Neuronal stem cell (in vitro differentiated cells): Measurements from ENCODE around the gene GRIK3.

ENCODE experiments used
- DNase-seq: peaks from one replicate; pipeline ENCODE4 v3.0.0-alpha.2; 2013; ENCODE audit warnings: low spot score
- H2AFZ ChIP-seq: one replicate; pipeline ENCODE4 v1.6.1; 2013; ENCODE audit warnings: mild to moderate bottlenecking, low read length, inconsistent platforms
- H2AK5ac ChIP-seq: 2 replicates; pipeline ENCODE4 v1.6.1; 2013; ENCODE audit warnings: low read depth, mild to moderate bottlenecking, inconsistent platforms, low read length, moderate library complexity, mixed read lengths
- H2BK120ac ChIP-seq: 2 replicates; pipeline ENCODE4 v1.6.1; 2013; ENCODE audit warnings: low read depth, mild to moderate bottlenecking, inconsistent platforms, low read length, moderate library complexity, mixed read lengths
- H2BK12ac ChIP-seq: one replicate; pipeline ENCODE4 v1.6.1; 2013; ENCODE audit warnings: low read length, inconsistent platforms
- H2BK15ac ChIP-seq: 2 replicates; pipeline ENCODE4 v1.6.1; 2013; ENCODE audit warnings: mild to moderate bottlenecking, low read length, inconsistent platforms, mixed read lengths
- H2BK5ac ChIP-seq: one replicate; pipeline ENCODE4 v1.6.1; 2013; ENCODE audit warnings: inconsistent platforms, mild to moderate bottlenecking, low read length, moderate library complexity
- H3K14ac ChIP-seq: one replicate; pipeline ENCODE4 v1.6.1; 2013; ENCODE audit warnings: low read length, inconsistent platforms
- H3K18ac ChIP-seq: 2 replicates; pipeline ENCODE4 v1.6.1; 2013; ENCODE audit warnings: low read length, inconsistent platforms
- H3K23ac ChIP-seq: 2 replicates; pipeline ENCODE4 v1.6.1; 2013; ENCODE audit warnings: low read depth, mild to moderate bottlenecking, mixed read lengths, low read length, inconsistent platforms; ENCODE audit not compliant: poor library complexity
- H3K27ac ChIP-seq: replicated peaks from 3 replicates; pipeline ENCODE4 v1.5.1; 2013; ENCODE audit warnings: low read length, inconsistent platforms
- H3K27me3 ChIP-seq, 3 experiments: 2 replicates each; pipeline ENCODE4 v1.6.1; 2013; ENCODE audit warnings: low read length in 3 of 3, mild to moderate bottlenecking in 2 of 3, inconsistent platforms in 1 of 3, low read depth in 1 of 3, mixed read lengths in 1 of 3, moderate library complexity in 1 of 3; ENCODE audit not compliant: control insufficient read depth in 3 of 3, insufficient read depth in 3 of 3
- H3K36me3 ChIP-seq, 2 donors: replicated peaks in 1 of 2; 2 replicates each; pipeline ENCODE4 v1.6.1; 2013; ENCODE audit warnings: low read length in 2 of 2; ENCODE audit not compliant: control insufficient read depth in 2 of 2, insufficient read depth in 2 of 2
- H3K4ac ChIP-seq: 2 replicates; pipeline ENCODE4 v1.6.1; 2013; ENCODE audit warnings: inconsistent platforms, mild to moderate bottlenecking, low read length, moderate library complexity
- H3K4me1 ChIP-seq, 2 donors: 1 replicate in 1 of 2; 2 replicates in 1 of 2; pipeline ENCODE4 v1.6.1; 2013; ENCODE audit warnings: low read length in 2 of 2, low read depth in 1 of 2; ENCODE audit not compliant: control insufficient read depth in 2 of 2, insufficient read depth in 1 of 2
- H3K4me2 ChIP-seq: one replicate; pipeline ENCODE4 v1.6.1; 2013; ENCODE audit warnings: mild to moderate bottlenecking, low read length, inconsistent platforms; ENCODE audit not compliant: insufficient read depth, poor library complexity, severe bottlenecking
- H3K4me3 ChIP-seq, 2 donors: 2 replicates each; pipeline ENCODE4 v1.5.1; 2013; ENCODE audit warnings: low read length in 2 of 2, mild to moderate bottlenecking in 2 of 2, inconsistent platforms in 1 of 2, moderate library complexity in 1 of 2
- H3K79me1 ChIP-seq: one replicate; pipeline ENCODE4 v1.6.1; 2013; ENCODE audit warnings: low read depth, mild to moderate bottlenecking, inconsistent platforms, low read length, moderate library complexity
- H3K9ac ChIP-seq: one replicate; pipeline ENCODE4 v1.6.1; 2013; ENCODE audit warnings: mild to moderate bottlenecking, low read depth, low read length, inconsistent platforms; ENCODE audit not compliant: poor library complexity
- H3K9me3 ChIP-seq, 2 donors: replicated peaks in 1 of 2; 2 replicates each; pipeline versions ENCODE3 to v1.6.1; 2013; ENCODE audit warnings: low read length in 2 of 2, mild to moderate bottlenecking in 2 of 2, inconsistent platforms in 1 of 2, low read depth in 1 of 2, mixed read lengths in 1 of 2, moderate library complexity in 1 of 2; ENCODE audit not compliant: control insufficient read depth in 2 of 2, insufficient read depth in 1 of 2
- H4K8ac ChIP-seq: one replicate; pipeline ENCODE4 v1.6.1; 2013; ENCODE audit warnings: low read depth, mild to moderate bottlenecking, inconsistent platforms, low read length, moderate library complexity
- H4K91ac ChIP-seq: one replicate; pipeline ENCODE4 v1.6.1; 2013; ENCODE audit warnings: low read length, low read depth, mild to moderate bottlenecking, inconsistent platforms; ENCODE audit not compliant: poor library complexity
- WGBS, 2 donors: extraction: QIAGEN DNeasy Blood & Tissue Kit; methylation state at CpG; one replicate each; pipeline ENCODE4 v1.1.7; 2013; ENCODE audit warnings: missing lambda C conversion rate in 2 of 2, mixed read lengths in 1 of 2; ENCODE audit not compliant: insufficient read length in 2 of 2, insufficient replicate concordance in 1 of 2; ENCODE audit errors: extremely low coverage in 2 of 2; 5-methylcytosine and 5-hydroxymethylcytosine counted together

Gene GRIK3

GRCh38 chr1:36984675-36985074 lies 49.6 kb downstream of the GRIK3 start:
- no peak overlapping the region for H3K23ac ChIP-seq
- no peak overlapping the region for H2BK5ac ChIP-seq
- H3K9ac ChIP-seq, result no peak overlapping the region
- peaks cover 0 to 34% of the 10 kb centered on the region in 2 donors for H3K4me1 ChIP-seq
- H3K18ac ChIP-seq, result peak overlapping the region; percentile 15
- H2BK15ac ChIP-seq, result peak overlapping the region; percentile 79
- H2BK120ac ChIP-seq, result no peak overlapping the region
- no peak overlapping the region for H2AFZ ChIP-seq
- WGBS, 2 donors, result no CpG with 5 or more reads among the region's 9 CpGs
- no peak overlapping the region for H4K91ac ChIP-seq
- H3K27ac ChIP-seq, result no peak overlapping the region
- DNase-seq, result no peak
- H2AK5ac ChIP-seq, result peak overlapping the region; percentile 8
- H3K14ac ChIP-seq, result no peak overlapping the region
- no peak overlapping the region for H4K8ac ChIP-seq
- peak overlapping the region; percentile 2 for H2BK12ac ChIP-seq
- no peak overlapping the region for H3K4me3 ChIP-seq
- no peaks in the 10 kb centered on the region for H3K36me3 ChIP-seq
- H3K79me1 ChIP-seq, result no peaks in the 10 kb centered on the region
- peak overlapping the region; percentile 17 for H3K4ac ChIP-seq
- H3K9me3 ChIP-seq, result no peaks in the 10 kb centered on the region
- no peak overlapping the region for H3K4me2 ChIP-seq
- H3K27me3 ChIP-seq, result peaks cover 0 to 13% (median 2%) of the 10 kb centered on the region in 3 experiments

- Histone ChIP-seq H3K18ac (peak overlapping the region; percentile 21), H4K91ac (peak overlapping the region; percentile 75), H2AK5ac (no peak overlapping the region), H3K23ac (no peak overlapping the region), H2AFZ (no peak overlapping the region), H2BK5ac (no peak overlapping the region), H2BK12ac (peak overlapping the region; percentile 59), H3K4me2 (no peak overlapping the region), H2BK120ac (no peak overlapping the region), H4K8ac (peak overlapping the region; percentile 57), H3K36me3 (no peaks in the 10 kb centered on the region), H3K27me3 (peaks cover 0 to 6% (median 2%) of the 10 kb centered on the region in 3 experiments), H3K9me3 (no peaks in the 10 kb centered on the region), H3K9ac (peak overlapping the region; percentile 45), H3K4me3 (no peak overlapping the region), H3K4ac (peak overlapping the region; percentile 28), H3K27ac (no peak overlapping the region), H2BK15ac (peak overlapping the region; percentile 16), H3K79me1 (no peaks in the 10 kb centered on the region), H3K14ac (peak overlapping the region; percentile 23), H3K4me1 (peaks cover 0 to 28% of the 10 kb centered on the region in 2 donors)
- no peak for DNase-seq
- WGBS, 2 donors, result no CpG with 5 or more reads among the region's 6 CpGs
Measured at GRCh38 chr1:36984026-36984425, 50.3 kb downstream of the GRIK3 start.

- peak overlapping the region; percentile 51 for H2BK12ac ChIP-seq
- H2BK120ac ChIP-seq, result no peak overlapping the region
- H4K8ac ChIP-seq, result no peak overlapping the region
- peak overlapping the region; percentile 6 for H3K23ac ChIP-seq
- H3K18ac ChIP-seq, result peak overlapping the region; percentile 76
- no peak overlapping the region for H3K9ac ChIP-seq
- H3K79me1 ChIP-seq, result no peaks in the 10 kb centered on the region
- peak overlapping the region; percentile 39 for H2BK15ac ChIP-seq
- peaks cover 0 to 4% (median 2%) of the 10 kb centered on the region in 3 experiments for H3K27me3 ChIP-seq
- peak overlapping the region; percentile 64 for H2AK5ac ChIP-seq
- peaks cover 0 to 18% of the 10 kb centered on the region in 2 donors for H3K4me1 ChIP-seq
- no peak overlapping the region for H3K14ac ChIP-seq
- no peak overlapping the region for H2BK5ac ChIP-seq
- H3K9me3 ChIP-seq, result peaks cover 0 to 2% of the 10 kb centered on the region in 2 donors
- H3K4me3 ChIP-seq, result no peak overlapping the region
- no peak overlapping the region for H3K4ac ChIP-seq
- no peaks in the 10 kb centered on the region for H3K36me3 ChIP-seq
- no peak for DNase-seq
- H4K91ac ChIP-seq, result no peak overlapping the region
- no peak overlapping the region for H3K4me2 ChIP-seq
- H3K27ac ChIP-seq, result no peak overlapping the region
- WGBS, 2 donors, result no CpG with 5 or more reads among the region's 13 CpGs
- no peak overlapping the region for H2AFZ ChIP-seq
Measured at GRCh38 chr1:36982709-36983108, 51.6 kb downstream of the GRIK3 start.

GRCh38 chr1:36981771-36982622 lies 52.3 kb downstream of the GRIK3 start:
- H2AFZ ChIP-seq, result no peak overlapping the region
- peaks cover 0 to 2% of the 10 kb centered on the region in 2 donors for H3K9me3 ChIP-seq
- peak overlapping the region; percentile 74 for H3K9ac ChIP-seq
- peak overlapping the region; percentile 57 for H4K91ac ChIP-seq
- H3K4me2 ChIP-seq, result no peak overlapping the region
- no peaks in the 10 kb centered on the region for H3K36me3 ChIP-seq
- peak overlapping the region; percentile 89 for H3K18ac ChIP-seq
- peak overlapping the region; percentile 64 for H2AK5ac ChIP-seq
- H2BK12ac ChIP-seq, result peak overlapping the region; percentile 18
- H3K4me1 ChIP-seq, result peaks cover 0 to 17% of the 10 kb centered on the region in 2 donors
- peak overlapping the region; percentile 69 for H2BK120ac ChIP-seq
- no peak overlapping the region for H4K8ac ChIP-seq
- H3K23ac ChIP-seq, result peak overlapping the region; percentile 49
- peak overlapping the region; percentile 40 for H3K4ac ChIP-seq
- H3K4me3 ChIP-seq, result no peak overlapping the region
- no peak overlapping the region for H3K27ac ChIP-seq
- peak overlapping the region; percentile 39 for H2BK15ac ChIP-seq
- DNase-seq, result no peak
- peak overlapping the region; percentile 76 for H2BK5ac ChIP-seq
- H3K79me1 ChIP-seq, result no peaks in the 10 kb centered on the region
- H3K14ac ChIP-seq, result peak overlapping the region; percentile 31
- no CpG with 5 or more reads among the region's 18 CpGs for WGBS, 2 donors
- peaks cover 0 to 2% (median 0%) of the 10 kb centered on the region in 3 experiments for H3K27me3 ChIP-seq
